NCI-H1436 treated with DMSO at 0.1 percent for 48 hours (cell line): Measurements from ENCODE around the gene THEMIS2.

Experiments
- DNase-seq: peaks from one replicate; lab custom pipeline; 2025; lab: John Stamatoyannopoulos, UW

THEMIS2 gene

DNA sequence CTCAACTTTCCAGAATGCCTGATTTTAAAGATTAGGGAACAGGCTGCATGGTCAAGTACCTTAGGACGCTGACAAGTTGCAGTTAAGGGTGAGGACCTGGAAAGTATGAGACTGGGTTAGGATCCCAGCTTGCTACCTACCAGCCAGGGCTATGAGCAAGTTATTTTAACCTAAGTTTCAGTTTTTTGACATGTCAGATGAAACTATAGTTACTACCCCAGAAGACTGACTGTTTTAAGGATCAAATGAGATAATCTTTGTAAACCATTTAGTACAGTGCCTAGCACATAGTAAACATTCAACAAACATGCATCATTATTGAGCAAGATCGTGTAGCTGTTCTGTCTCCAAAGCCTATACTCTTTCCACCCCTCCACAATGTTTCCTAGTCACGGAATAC lies 14.4 kb downstream of the THEMIS2 start:
- no peak for DNase-seq

- no peak for DNase-seq
Observed at GRCh38 chr1:27887215-27888021, 15.1 kb downstream of the THEMIS2 start.

DNA sequence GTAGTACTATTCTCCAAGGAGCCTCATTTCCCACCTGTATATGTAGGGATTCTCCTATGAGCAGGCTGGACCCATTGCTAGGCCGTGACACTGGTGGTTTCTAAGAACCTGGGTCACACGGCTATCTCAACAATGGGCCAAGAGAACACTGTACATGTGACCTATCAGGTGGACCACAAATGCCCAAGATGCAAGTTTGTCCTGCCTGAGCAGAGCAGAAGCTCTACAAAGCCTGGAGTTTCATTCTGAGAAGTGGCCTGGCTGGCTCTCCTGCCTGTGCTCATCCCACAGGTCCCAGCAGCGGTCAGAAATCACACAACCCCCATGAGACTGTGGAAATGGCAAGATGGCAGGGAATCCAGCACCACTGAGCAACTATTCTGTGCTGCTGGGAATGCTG lies 17.2 kb downstream of the THEMIS2 start:
- DNase-seq: no peak

DNA sequence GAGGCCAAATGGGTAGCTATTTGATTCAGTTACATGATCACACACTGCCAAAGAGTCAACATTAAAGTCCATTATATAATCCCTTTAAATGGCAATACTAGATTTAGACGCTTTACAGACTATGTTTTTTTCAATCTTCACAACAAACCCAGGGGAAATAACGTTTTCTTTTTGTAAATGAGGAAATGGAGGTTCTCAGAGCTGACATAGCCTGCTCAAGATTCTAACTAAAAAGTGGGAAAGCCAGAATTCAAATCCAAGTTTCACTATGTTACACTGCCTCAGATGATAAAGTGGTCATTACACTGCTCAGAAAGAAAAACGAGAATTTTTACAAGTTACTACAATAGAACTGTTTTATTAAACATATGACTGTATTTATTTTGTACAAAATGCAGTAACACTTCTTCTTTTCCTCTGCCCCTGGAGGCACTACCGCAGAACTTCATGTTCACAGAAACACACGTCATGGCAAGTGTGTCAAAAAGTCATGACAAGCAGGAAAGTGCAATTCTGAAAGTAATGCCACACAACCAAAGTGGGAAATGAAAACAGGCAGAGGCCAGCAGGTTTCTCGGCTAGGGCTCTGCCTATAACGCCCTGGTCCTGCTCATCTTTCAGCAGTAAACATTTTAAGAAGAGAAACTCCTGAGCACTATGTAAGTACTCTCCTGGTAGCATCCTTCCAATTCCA lies 19.0 kb downstream of the THEMIS2 start:
- no peak for DNase-seq

GRCh38 chr1:27894521-27894920 lies 22.2 kb downstream of the THEMIS2 start:
- DNase-seq: no peak

- DNase-seq: no peak
Observed at GRCh38 chr1:27906759-27907158, 34.4 kb downstream of the THEMIS2 start.

GRCh38 chr1:27912429-27912828 lies 40.1 kb downstream of the THEMIS2 start:
- DNase-seq: no peak

- DNase-seq: no peak
Observed at GRCh38 chr1:27915082-27915575, 42.8 kb downstream of the THEMIS2 start.

DNA sequence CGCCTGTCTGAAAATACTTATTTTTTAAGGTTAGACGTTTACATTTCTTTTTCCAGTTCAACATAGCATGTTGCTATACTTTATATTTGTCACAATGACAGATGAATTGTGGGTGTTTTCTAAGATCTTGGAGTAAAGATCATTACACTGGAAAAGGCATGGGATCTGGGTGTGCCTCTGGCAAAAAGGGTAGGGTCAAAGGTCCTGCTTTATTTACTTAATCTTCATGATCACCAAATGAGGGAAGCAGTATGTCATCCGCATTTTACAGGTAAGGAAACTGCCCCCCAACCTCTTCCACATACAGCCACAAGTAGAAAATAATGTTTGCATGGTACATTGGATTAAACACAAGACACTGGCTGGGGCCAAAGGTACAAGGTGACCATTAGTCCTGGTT lies 49.9 kb downstream of the THEMIS2 start:
- no peak for DNase-seq

DNA sequence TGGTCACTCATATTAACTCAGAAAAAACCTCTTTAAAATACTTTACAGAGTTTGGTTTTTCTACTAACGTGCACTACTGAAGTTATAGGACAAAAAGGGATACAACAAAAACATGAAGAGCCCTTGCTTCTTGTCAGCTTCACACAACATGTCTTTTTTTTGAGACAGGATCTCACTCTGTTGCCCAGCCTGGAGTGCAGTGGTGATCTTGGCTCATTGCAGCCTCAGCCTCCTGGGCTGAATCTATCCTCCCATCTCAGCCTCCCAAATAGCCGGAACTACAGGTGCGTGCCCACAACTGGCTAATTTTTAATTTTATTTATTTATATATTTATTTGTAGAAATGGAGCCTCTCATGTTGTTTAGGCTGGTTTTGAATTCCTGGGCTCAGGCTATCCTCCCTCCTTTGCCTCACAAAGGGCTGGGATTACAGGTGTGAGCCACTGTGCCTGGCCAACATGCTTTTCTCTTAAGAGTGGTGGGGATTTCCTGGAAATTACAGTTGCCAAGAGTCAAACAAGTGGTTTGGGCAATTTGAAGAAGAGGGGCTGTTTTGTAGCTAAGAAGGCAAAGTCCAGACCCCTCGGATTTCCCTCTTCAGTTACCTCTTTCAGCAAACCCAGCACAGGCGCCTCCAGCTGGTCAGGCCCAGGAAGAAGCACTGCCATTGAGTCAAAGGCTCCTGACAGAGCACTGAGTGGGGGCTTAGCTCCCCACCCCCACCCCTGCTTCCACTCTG lies 56.0 kb downstream of the THEMIS2 start:
- DNase-seq: no peak

- no peak for DNase-seq
Observed at GRCh38 chr1:27931184-27931583, 58.8 kb downstream of the THEMIS2 start.

- DNase-seq: no peak
Observed at GRCh38 chr1:27931759-27932158, 59.4 kb downstream of the THEMIS2 start.

GRCh38 chr1:27934818-27935549 lies 62.6 kb downstream of the THEMIS2 start, which contains the start of gene SMPDL3B:
TSS of gene SMPDL3B (plus strand) at chr1:27935000. CDS start at chr1:27935184, 184 bp downstream.
- no peak for DNase-seq

DNA sequence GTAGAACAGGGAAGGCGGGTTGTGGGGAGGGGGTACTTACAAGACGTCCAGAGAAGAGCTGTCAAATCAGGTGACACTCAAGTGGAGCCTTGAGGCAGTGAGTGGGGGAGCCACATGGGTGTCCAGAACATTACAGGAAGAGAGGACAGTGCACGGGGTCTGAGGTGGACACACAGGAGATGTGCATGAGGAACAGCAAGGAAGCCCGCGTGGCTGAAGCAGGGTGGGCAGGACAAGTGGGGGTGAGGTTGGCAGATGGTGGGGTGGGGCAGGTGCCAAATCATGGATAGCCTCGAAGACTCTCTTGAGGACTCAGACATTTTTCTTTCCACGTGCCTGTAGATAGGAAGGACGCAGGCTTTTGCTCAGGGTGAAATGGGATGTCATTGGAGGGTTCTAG lies 63.4 kb downstream of the THEMIS2 start:
- DNase-seq: no peak
